UCSD-AML1 (cell line): ENCODE data around the gene CENPP.
A peak's percentile ranks its signal among the peaks of the same experiment; 100 is the strongest.

ENCODE experiments used
- DNase-seq: peaks from one replicate; lab custom pipeline; 2025; ENCODE audit not compliant: unreplicated experiment; lab: John Stamatoyannopoulos, UW

CENPP gene

DNA sequence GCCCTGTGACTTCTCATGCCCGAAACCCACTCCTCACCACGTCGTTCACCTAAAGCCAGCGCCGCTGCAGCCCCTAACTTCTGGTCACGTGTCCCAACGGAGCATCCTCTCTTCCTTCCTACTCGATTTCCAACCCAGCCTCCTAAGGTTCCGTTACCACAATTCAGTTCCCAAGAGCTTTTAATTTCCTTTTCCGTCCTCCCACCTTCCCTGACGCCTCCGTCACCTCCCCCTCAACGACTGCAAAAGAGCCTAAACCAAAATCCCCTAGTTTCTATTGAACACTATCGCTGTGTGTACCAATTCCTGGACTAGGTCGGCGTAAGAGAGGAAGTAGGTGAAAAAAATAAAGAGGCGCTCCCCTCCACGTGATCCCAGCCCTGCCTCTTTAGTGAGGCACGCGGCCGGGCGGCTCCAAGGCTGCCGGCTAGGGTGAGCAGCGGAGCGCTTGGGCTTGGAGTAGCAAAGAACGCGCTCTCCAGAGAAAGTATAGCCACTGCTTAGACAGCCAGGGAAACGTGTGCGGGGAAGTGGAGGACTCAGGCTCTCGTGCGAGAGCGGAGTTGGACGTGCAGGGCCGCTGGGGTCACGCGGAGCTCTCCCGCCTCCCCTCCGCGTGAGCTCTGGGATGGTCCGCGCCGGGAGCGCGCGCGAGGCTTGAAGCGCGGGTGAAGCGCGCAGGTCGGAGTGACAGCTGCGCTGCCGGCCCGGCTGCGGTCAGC lies at the start of gene CENPP, which contains the start of gene NOL8:
CENPP (plus strand) TSS at position 685 of the 722 bp plus-strand sequence.
NOL8 (minus strand) TSS at position 82 of the 722 bp plus-strand sequence. CDS start 1,189 bp downstream, outside the sequence.
- peak; percentile 91 for DNase-seq

DNA sequence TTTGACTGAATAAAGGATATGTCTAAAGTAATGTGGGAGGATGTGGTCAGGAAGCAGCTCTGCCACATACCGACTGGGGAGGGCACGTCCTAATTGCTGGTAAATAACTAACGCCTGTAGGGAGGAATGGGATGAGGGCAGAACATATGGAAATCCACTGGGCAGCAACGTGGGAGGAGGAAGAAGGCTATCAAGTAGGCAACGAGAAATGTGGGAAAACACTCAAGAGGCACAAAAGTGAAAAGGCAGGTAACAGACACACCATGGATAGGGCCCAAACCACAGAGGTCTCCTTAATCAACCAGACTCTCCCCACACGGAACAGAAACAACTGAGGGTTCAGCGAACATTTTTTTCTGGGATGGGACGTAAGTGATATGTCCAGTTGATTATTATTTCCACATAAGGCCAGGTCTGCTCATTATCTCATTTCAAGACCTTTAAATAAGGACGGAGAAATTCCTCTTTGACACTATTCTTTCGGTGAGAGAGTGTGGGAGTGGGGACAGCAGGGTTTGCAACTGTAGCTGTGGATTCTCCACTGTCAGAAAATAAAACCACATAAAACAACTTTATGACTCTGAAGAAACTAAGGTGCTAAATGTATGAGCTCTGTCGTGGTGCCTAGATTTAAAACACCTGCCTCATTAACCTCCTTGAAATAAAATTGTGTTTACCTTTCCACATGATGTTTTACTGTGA lies 49.3 kb upstream of the CENPP start:
- DNase-seq = peak; percentile 43

DNA sequence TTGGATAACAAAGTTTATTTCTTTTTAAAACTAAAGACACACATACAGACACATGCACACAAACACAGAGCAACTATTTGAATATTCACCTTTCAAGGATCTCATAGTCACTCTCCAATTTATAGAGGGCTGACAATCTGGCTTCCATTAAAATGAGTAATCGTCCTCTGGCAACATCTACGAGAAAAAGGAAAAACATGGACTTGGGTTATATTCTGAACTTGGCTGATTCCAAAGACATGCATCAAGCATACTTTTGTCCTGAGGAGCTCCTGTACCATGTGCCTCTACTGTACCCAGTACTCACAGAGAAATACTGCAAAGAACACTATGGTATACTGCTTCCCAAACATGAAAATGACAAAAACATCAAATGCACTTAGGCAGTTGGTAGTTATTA lies 47.6 kb upstream of the CENPP start:
- DNase-seq = no peak

DNA sequence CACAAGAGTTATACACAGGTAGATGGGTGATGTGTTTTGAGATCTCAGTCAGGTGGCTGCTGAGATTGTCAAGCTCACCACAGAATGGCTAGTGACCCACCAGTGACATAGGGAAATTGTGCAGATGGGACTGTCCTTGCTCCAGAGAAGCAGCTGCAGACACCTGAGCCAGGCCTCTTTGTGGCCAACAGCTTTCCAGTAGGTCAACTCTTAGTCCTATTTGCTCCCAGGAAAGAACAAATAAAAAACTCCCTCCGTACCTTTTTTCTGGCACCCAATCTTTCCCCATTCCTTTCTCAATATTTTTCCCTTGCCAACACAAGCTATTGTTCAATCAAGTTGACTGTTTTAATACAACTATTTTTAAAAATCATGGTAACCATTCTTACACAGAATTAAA lies 46.5 kb upstream of the CENPP start:
- no peak for DNase-seq

DNA sequence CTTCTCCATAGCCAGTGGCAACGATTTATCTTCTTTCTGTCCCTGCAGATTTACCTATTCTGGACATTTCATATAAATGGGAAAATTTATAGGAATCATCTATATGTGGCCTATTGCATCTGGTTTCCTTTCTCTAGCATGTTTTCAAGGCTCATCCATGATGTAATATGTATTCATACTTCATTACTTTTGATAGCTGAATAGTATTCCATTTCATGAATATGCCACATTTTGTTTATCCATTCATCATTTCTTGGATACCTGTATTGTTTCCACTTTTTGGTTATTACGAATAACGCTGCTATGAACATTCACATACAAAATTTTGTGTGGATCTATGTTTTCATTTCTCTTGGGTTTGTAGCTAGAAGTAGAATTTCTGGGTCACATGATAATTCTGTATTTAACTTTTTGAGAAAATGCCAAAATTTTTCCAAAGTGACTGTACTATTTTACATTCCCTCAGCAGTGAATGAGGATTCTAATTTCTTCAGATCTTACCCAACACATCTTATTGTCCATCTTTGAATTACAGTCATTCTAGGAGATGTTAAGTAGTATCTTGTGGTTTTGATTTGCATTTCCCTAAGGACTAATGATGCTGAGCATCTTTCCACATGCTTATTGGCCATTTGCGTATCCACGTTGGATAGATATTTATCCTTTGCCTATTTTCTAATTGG lies 35.9 kb upstream of the CENPP start:
- no peak for DNase-seq

DNA sequence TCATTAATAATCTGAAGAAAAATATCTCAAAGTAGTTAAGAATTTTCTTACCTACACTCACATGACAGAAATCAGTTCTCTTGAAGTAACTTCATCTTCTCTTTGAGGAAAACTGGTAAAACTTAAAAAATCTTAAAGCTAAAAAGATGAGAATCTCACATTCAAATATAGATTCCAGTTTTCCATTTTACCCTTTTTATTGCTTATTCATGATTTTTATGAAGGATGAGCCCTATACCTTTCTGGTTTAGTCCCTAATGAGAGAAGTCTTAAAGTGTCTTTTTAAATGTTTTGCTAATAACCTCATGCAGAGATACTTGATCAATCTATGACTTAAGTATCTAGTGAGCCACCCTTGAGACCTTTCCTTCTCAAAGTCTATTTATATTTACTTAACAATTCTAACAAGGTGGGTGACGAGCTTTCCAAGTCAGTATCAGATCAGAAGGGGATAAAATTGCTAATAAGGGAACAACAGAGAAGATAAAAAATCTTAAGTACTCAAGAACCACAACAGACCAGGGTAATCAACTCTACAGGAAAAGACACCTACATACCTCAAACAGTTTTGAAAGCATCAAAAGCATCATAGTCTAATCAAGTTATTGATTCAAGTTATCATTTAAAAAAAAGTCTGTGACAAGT lies 34.8 kb upstream of the CENPP start:
- DNase-seq = no peak

DNA sequence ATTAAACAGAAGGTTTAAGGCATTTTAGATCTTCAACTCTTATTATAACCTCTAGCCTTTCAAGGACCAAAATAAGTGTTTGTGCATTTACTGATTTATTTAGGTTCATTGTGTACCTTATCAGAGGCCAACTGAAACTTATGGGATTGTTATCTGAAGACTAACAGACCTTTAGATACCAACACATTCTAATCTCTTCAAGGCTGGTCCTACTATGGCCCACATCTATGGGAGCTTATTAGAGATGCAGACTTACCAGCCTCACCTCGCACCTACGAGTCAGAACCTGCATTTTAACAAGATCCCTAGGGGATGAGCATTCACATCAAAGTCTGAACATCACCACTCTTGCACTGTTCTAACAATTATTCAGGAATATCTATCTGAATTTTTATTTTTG lies 34.2 kb upstream of the CENPP start:
- DNase-seq = no peak

DNA sequence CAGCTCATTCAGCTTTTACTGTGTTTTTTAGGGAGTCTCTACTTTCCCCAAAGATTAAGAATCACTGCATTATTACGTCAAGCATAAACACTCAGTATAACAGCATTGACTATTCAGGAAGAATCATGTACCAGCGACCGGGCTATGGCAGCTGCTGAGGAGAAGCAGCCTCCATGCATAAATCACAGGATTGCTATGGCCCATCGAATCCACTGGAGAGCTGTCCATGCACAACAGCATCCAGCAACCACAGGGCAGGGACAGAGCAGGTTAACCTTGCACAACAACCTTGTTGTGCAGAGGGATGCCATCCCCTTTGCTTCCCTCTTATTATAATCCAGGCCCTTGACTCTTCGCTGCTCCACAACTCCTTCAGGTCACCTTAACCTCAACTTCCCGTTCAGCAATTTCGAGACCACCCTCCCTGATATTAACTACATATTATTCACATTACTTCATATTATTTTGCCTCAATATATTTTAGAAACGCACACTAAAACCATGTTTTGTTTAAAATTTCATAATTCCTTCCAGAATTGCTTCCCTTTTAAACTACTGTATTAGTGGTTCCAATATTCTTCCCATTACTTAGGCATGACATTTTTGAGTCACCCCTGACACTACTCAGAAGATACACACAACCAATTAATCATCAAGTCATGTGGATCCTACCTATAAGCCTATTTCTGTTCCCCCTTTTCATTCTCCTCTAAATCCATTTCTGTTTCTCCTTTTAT lies 33.2 kb upstream of the CENPP start:
- no peak for DNase-seq

DNA sequence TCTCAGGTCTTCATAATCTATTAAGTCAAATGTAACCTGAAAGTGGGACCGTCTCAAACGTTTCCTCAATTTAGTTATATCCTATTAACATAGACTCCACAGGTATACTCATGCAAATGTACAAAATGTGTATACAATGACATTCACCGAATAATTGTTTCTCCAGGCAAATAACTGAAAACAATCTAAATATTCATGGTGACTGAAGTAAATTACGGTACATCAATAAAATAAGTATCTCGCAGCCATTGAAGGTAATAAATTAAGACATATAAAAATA lies 32.7 kb upstream of the CENPP start:
- DNase-seq = no peak

DNA sequence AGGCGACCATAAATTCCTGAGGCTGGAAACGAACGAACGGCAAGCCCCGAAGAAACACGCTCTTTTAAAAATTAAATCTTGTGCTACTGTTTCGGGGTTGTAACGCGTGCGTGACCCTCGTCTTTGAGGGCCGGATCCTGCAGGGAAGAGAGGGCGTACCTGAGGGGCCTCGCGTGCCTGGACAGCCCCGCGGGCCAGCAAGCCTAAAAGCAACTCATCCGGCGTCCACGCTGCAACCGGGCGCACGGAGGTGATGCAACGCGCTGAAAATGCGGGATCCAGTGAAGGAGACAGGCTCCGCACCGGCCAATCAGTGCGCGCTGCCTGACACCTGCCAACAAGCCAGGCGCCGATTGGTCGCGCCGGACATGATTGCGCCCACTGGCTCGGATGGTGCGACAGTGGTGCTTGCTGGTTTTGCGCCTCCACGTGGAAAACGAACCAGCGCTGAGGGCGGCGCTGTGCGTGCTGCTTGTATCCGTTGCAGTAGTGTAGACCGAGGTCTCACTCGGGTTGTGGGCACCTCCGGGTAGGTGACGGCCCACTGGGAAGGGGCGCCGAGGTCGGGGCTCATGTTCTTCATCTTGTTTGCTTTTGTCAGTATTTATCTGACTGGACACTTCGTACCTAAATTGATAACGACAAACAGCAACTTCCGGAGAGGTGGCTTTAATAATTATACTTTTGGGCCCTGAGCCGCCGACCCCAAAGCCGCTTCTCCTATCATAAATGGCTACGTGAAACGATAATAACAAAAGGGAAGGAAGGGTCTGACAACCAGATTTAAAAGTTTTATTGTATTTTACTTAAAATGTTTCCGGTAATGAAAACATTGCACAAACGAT lies 32.1 kb upstream of the CENPP start, which contains the start of gene IARS1:
IARS1 (minus strand) TSS at position 246 of the 845 bp plus-strand sequence. CDS start 4,278 bp downstream, outside the sequence.
- DNase-seq = peak; percentile 100

DNA sequence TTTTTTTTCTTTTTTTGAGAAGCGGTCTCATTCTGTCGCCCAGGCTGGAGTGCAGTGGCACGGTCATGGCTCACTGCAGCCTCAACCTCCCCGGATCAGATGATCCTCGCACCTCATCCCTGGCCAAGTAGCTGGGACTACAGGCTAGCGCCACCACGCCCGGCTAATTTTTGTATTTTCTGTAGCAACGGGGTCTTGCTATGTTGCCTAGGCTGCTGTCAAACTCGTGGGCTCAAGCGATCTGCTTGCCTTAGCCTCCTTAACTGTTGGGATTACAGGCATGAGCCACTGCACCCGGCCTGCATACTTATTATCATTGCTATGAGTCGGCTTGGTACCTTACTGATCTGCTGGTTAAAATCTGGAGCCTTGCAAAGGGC lies 31.5 kb upstream of the CENPP start:
- no peak for DNase-seq

DNA sequence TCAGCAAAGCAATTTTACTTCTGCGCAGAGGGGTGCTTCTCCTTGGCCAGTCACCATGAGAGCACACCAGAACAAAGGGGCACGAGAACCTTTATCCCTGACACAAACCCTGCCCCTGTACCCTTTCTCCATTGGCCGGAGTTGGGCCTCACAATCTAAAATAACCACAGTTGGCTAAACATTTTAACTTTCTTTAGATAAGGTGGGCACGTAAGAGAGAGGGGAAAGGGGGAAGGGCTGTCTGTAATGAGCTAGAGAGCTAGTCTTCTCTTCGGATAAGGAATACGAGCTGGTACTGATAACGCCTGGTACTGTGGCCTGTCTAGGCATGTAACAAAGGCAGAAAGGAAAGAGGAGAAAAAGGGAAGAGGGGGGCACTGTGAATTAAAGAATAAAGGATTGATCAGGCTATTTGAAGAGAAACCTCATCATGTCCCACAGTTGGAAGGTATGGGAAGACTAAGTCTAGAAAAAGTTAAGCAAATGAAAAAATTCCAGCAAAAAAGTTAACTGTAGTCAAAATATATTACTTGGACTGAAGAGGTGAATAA lies 30.4 kb upstream of the CENPP start:
- no peak for DNase-seq

DNA sequence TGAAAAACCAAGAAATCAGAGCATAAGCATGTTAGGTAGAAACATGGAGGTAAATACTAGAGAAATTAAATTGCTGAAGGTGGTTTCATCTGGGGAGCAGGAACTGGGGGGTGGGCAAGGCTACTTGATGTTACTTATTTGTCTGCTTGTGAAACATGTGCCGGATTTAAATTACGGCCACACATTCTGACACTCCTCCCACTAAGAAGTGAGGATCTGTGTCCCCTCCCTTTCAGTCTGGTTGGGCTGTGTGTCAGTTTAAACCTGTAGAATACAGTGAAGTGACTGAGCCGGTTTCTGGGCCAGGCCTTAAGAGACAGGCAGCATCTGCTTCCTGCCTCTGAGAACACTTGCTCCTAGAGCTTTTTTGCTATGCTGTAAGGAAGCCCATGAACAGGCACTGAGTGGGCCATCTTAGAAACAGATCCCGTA lies 29.9 kb upstream of the CENPP start:
- peak; percentile 59 for DNase-seq

DNA sequence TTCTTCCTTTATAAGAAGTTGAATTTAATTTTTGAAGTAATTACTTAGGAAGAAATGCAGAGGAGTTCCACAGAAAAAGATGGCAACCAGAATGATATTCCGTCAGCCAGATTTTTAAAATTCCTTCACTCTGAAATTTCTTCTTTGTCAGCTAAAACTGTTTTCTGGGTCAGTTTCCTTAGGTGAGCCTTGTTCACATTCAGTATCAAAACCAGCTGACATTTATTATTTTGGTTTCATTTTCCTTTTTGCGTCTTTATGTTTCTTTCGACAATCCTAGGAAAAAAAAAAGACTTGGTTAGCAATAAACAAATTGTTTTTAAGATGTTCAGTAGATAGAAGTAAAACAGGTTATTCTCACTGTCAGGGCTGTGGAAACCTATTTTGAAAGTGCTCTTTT lies 28.1 kb upstream of the CENPP start:
- DNase-seq = no peak

DNA sequence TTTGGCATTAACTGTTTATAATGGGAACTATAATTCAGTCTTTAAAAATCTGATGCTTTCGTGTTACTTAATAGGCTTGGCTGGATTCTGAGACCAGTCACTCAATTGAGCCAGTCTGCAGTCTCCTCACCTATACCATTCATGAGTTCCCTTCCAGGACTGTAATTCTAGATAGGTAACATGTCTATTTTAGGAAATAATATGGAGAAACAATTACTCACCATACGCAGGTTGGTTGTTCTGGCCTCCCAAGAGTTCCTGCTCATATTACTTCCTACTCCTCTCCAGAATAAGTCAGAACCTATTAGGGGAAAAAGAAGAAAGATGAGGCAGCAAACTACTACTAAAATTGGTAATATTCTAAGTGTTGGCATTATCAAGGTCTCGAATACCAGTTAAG lies 27.7 kb upstream of the CENPP start:
- DNase-seq = no peak

DNA sequence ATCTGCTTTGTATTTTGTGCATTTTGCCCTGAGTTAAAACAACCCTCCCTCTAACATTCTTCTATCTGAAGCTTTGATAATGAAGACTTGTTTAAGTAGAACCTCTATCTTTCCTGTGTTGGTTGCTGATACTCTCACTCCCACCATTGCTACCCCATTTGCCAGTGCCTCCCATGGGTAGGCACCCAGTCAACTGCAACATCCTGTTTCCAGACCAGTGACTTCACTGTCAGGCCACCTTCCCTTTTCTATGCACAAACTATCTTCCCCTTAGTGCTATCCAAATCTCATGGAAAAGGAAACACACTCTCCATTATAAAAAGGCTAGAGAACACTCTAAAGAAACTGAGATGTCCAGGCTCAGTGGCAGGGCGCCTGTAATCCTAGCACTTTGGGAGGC lies 26.6 kb upstream of the CENPP start:
- no peak for DNase-seq

DNA sequence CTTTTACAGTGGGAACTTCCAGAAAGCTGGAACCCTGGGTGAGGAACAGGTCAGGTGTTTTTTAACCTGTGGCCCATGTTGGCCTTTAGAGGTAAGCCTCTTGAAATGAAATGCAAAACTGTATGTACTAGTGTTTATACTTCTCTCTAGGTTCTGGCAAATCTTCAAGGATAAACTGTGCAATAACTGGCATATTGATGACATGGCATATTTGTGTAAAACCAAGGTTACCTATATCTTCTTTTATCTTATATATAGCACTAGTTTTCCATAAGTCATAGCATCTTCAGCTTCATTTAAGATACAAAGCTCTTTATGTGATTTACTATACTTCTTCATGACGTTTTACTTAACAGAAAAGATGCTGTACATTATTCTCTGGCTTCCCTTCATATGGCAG lies 24.8 kb upstream of the CENPP start:
- DNase-seq = no peak

DNA sequence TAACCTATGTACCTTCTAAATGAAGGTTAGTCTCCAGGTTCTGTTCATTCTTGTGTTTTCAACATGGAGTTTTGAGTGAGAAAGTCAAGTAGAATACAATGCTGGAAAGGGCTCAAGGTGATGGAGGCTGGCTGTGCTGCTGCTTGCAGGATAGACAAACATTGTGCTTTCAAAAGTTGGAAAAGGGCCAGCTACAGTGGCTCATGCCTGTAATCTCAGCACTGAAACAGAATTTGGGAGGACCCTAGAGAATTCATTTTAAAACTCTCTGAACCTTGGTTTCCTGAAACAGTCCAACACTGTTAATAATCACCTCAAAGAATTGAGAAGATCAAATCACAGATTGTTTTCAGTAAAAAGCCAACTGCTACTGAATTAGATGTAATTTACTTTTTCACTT lies 16.9 kb upstream of the CENPP start:
- DNase-seq = no peak

DNA sequence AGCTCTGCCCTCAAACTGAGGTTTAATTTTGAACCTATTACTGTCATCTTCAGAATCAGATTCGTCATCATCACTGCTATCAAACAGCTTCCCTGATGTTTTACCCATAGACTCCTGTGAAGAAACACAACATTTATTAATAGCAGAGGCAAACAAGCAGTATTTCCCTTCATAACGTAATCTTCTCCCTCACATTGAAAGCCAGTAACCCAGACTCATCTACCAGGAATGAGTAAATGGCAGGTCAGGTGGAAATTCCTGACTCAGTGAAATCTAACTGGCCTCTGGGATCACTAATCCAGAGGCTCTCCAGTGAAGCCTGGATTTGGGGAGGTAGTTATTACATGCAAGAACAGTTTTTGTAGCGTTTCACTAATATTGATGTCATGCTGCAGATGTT lies 15.2 kb upstream of the CENPP start:
- DNase-seq = no peak
